H1 (cell line): Measurements from ENCODE around the gene CAMK2G. TPM values are rescaled to one million over a fixed set of nuclear protein-coding genes. Genes with fewer than 3 reads are reported as not detected.

ENCODE experiments used
- SP2 ChIP-seq: IDR thresholded peaks from 2 replicates; pipeline ENCODE4 v1.6.1; 2012; ENCODE audit warnings: mild to moderate bottlenecking, low read length, inconsistent platforms
- SUZ12 ChIP-seq: fragments of 200-600 bp; sonication (generic); IDR thresholded peaks from 2 replicates; pipeline ENCODE4 v1.6.1; 2012; ENCODE audit warnings: mild to moderate bottlenecking, inconsistent platforms, low read length, moderate library complexity, mixed read lengths
- TAF7 ChIP-seq: optimal IDR thresholded peaks from 2 replicates; pipeline ENCODE3; 2011; ENCODE audit warnings: low read depth, mild to moderate bottlenecking, inconsistent platforms, low read length, moderate library complexity, borderline replicate concordance
- polyA plus RNA-seq, 7 experiments: library from polyadenylated mRNA; depleted of rRNA in 3 of 7; stranded (reverse) in 5 of 7; unstranded in 2 of 7; fragments of >200 nt in 5 of 7; fragments of 200-250 nt in 2 of 7; gene quantifications; 1 replicate in 5 of 7; 2 replicates in 1 of 7; 4 replicates in 1 of 7; pipeline versions ENCODE4 v1.2.1 to v1.2.3, GENCODE V29; 2011 to 2013; ENCODE audit warnings: missing spikeins in 2 of 7, mixed read lengths in 2 of 7
- total RNA-seq: library from RNA; stranded (reverse); fragmentation: NEBNext Ultra II Directional; extraction: Animal tissue kit (Norgen Biotek cat#: 25700); gene quantifications from 2 replicates; pipeline ENCODE4 v1.2.1, GENCODE V29; 2021
- TF ChIP-seq, protein P1 (sequence below): fragments of 300-600 bp; sonication (generic); IDR thresholded peaks from 2 replicates; pipeline ENCODE4 v1.7.1; 2012; ENCODE audit warnings: low read length, moderate library complexity, mild to moderate bottlenecking, inconsistent platforms; ENCODE audit not compliant: insufficient replicate concordance

The CAMK2G gene
- total and polyA plus RNA-seq, 2 of the 8 experiments (the other 6 are each of a cell fraction or from before 2014, with no cell fraction given), result 28.9 to 31.7 TPM

DNA sequence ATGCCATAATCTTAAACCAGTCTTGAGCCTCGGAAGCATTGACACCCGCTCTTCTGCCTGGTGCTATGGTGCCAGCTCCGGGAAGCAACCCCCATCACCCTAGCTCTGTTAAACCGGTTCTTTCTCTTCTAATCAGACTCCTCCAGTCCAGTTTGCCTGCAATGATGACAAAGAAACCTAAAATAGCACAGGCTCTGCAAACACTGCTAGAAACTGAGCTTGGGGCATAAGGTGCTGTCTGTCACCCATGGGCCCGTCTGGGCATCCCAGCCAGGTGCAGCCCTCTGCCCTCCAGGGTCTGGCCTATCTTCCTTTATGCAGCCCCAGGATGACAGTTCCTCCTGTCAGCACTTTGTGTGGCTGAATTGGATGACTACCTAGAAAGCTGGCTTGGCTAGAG is 14.2 kb upstream of the CAMK2G start (continued):
- TF ChIP-seq, protein P1, sequence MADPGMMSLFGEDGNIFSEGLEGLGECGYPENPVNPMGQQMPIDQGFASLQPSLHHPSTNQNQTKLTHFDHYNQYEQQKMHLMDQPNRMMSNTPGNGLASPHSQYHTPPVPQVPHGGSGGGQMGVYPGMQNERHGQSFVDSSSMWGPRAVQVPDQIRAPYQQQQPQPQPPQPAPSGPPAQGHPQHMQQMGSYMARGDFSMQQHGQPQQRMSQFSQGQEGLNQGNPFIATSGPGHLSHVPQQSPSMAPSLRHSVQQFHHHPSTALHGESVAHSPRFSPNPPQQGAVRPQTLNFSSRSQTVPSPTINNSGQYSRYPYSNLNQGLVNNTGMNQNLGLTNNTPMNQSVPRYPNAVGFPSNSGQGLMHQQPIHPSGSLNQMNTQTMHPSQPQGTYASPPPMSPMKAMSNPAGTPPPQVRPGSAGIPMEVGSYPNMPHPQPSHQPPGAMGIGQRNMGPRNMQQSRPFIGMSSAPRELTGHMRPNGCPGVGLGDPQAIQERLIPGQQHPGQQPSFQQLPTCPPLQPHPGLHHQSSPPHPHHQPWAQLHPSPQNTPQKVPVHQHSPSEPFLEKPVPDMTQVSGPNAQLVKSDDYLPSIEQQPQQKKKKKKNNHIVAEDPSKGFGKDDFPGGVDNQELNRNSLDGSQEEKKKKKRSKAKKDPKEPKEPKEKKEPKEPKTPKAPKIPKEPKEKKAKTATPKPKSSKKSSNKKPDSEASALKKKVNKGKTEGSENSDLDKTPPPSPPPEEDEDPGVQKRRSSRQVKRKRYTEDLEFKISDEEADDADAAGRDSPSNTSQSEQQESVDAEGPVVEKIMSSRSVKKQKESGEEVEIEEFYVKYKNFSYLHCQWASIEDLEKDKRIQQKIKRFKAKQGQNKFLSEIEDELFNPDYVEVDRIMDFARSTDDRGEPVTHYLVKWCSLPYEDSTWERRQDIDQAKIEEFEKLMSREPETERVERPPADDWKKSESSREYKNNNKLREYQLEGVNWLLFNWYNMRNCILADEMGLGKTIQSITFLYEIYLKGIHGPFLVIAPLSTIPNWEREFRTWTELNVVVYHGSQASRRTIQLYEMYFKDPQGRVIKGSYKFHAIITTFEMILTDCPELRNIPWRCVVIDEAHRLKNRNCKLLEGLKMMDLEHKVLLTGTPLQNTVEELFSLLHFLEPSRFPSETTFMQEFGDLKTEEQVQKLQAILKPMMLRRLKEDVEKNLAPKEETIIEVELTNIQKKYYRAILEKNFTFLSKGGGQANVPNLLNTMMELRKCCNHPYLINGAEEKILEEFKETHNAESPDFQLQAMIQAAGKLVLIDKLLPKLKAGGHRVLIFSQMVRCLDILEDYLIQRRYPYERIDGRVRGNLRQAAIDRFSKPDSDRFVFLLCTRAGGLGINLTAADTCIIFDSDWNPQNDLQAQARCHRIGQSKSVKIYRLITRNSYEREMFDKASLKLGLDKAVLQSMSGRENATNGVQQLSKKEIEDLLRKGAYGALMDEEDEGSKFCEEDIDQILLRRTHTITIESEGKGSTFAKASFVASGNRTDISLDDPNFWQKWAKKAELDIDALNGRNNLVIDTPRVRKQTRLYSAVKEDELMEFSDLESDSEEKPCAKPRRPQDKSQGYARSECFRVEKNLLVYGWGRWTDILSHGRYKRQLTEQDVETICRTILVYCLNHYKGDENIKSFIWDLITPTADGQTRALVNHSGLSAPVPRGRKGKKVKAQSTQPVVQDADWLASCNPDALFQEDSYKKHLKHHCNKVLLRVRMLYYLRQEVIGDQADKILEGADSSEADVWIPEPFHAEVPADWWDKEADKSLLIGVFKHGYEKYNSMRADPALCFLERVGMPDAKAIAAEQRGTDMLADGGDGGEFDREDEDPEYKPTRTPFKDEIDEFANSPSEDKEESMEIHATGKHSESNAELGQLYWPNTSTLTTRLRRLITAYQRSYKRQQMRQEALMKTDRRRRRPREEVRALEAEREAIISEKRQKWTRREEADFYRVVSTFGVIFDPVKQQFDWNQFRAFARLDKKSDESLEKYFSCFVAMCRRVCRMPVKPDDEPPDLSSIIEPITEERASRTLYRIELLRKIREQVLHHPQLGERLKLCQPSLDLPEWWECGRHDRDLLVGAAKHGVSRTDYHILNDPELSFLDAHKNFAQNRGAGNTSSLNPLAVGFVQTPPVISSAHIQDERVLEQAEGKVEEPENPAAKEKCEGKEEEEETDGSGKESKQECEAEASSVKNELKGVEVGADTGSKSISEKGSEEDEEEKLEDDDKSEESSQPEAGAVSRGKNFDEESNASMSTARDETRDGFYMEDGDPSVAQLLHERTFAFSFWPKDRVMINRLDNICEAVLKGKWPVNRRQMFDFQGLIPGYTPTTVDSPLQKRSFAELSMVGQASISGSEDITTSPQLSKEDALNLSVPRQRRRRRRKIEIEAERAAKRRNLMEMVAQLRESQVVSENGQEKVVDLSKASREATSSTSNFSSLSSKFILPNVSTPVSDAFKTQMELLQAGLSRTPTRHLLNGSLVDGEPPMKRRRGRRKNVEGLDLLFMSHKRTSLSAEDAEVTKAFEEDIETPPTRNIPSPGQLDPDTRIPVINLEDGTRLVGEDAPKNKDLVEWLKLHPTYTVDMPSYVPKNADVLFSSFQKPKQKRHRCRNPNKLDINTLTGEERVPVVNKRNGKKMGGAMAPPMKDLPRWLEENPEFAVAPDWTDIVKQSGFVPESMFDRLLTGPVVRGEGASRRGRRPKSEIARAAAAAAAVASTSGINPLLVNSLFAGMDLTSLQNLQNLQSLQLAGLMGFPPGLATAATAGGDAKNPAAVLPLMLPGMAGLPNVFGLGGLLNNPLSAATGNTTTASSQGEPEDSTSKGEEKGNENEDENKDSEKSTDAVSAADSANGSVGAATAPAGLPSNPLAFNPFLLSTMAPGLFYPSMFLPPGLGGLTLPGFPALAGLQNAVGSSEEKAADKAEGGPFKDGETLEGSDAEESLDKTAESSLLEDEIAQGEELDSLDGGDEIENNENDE, result no peak
- TF ChIP-seq SUZ12, result no peak
- TF ChIP-seq SP2, result no peak
- TF ChIP-seq TAF7, result no peak
